ENCODE measurements around the gene FOXP1.

- TF ChIP-seq, protein P1, sequence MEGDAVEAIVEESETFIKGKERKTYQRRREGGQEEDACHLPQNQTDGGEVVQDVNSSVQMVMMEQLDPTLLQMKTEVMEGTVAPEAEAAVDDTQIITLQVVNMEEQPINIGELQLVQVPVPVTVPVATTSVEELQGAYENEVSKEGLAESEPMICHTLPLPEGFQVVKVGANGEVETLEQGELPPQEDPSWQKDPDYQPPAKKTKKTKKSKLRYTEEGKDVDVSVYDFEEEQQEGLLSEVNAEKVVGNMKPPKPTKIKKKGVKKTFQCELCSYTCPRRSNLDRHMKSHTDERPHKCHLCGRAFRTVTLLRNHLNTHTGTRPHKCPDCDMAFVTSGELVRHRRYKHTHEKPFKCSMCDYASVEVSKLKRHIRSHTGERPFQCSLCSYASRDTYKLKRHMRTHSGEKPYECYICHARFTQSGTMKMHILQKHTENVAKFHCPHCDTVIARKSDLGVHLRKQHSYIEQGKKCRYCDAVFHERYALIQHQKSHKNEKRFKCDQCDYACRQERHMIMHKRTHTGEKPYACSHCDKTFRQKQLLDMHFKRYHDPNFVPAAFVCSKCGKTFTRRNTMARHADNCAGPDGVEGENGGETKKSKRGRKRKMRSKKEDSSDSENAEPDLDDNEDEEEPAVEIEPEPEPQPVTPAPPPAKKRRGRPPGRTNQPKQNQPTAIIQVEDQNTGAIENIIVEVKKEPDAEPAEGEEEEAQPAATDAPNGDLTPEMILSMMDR (IDR thresholded peaks at IDR 0.05; ENCODE audit: control extremely low read depth in 1 of 3, insufficient read depth in 1 of 3, low read depth in 1 of 3, low read length in 3 of 3): no peak
- TF ChIP-seq MAFK (IDR thresholded peaks at IDR 0.05; ENCODE audit: low read depth, low read length): no peak
Observed at GRCh38 chr3:70981231-70981880, 602.2 kb downstream of the FOXP1 start.

Data from H1 (cell line).